ENCODE measurements around the gene SERPINA4. TPM values are rescaled to one million over a fixed set of nuclear protein-coding genes. Genes with fewer than 3 reads are reported as not detected.

Gene SERPINA4
- polyA plus RNA-seq, 1 of the 3 experiments (the other 2 are of a cell fraction), result not detected

GRCh38 chr14:94542111-94542810 is 19.0 kb upstream of the SERPINA4 start:
- H3K4me2 ChIP-seq, result no peak overlapping the region
- ChIA-PET POLR2A (no interaction called here), CTCF (interaction anchor here (0.9 kb wide), 1 partner anchor 93 kb away, joined by 3 read pairs; no protein-coding TSS in a partner anchor)
- H3K36me3 ChIP-seq (replicated peaks in 1 of 2; ENCODE audit: control insufficient read depth in 1 of 2, insufficient read depth in 2 of 2, low read length in 1 of 2), result no peaks in the 10 kb centered on the region
- H2AFZ ChIP-seq (ENCODE audit: low read depth), result peak overlapping the region; percentile 56; the same call in 1 of the 2 replicates
- no peak for DNase-seq
- 43% methylated on average over 10 of the region's 12 CpGs for WGBS (ENCODE audit: low lambda C conversion rate)
- no peak overlapping the region for H3K9ac ChIP-seq
- no peaks in the 10 kb centered on the region for H3F3A ChIP-seq (replicated peaks; ENCODE audit: insufficient read depth)
- no peaks in the 10 kb centered on the region for H4K20me1 ChIP-seq (ENCODE audit: insufficient read depth)
- no peaks in the 10 kb centered on the region for H3K9me3 ChIP-seq
- no peaks in the 10 kb centered on the region for H3K79me2 ChIP-seq (ENCODE audit: insufficient read depth)
- no peak overlapping the region for H3K4me3 ChIP-seq (ENCODE audit: low read depth in 2 of 2, low read length in 1 of 2)
- H3K27me3 ChIP-seq (ENCODE audit: insufficient read depth), result no peaks in the 10 kb centered on the region
- 0 out of 2 replicates have a peak, but pooled peaks have one; percentile 18 for TF ChIP-seq MAX (IDR thresholded peaks at IDR 0.05; ENCODE audit: low read depth)
- TF ChIP-seq RXRA (IDR thresholded peaks at IDR 0.05; ENCODE audit: borderline replicate concordance, low read depth), result no peak
- TF ChIP-seq JUND (IDR thresholded peaks at IDR 0.05), result peak; percentile 11; the same call in 1 of the 2 replicates
- no peaks in the 10 kb centered on the region for H3K9me2 ChIP-seq
- H3K4me1 ChIP-seq (ENCODE audit: control insufficient read depth in 1 of 2, insufficient read depth in 2 of 2, low read depth in 1 of 2, low read length in 1 of 2), result no peaks in the 10 kb centered on the region
- no peak overlapping the region for H3K27ac ChIP-seq (ENCODE audit: low read depth in 2 of 2, low read length in 1 of 2)

GRCh38 chr14:94542811-94543440 is 18.3 kb upstream of the SERPINA4 start:
- no peak overlapping the region for H3K4me3 ChIP-seq (ENCODE audit: low read depth in 2 of 2, low read length in 1 of 2)
- POLR2A ChIA-PET, result no interaction called here
- no peaks in the 10 kb centered on the region for H3F3A ChIP-seq (replicated peaks; ENCODE audit: insufficient read depth)
- H3K79me2 ChIP-seq (ENCODE audit: insufficient read depth), result no peaks in the 10 kb centered on the region
- H3K4me2 ChIP-seq, result no peak overlapping the region
- no peak for DNase-seq
- H3K27me3 ChIP-seq (ENCODE audit: insufficient read depth), result no peaks in the 10 kb centered on the region
- H3K9me3 ChIP-seq, result no peaks in the 10 kb centered on the region
- CTCF ChIA-PET, result no interaction called here
- H3K36me3 ChIP-seq (replicated peaks in 1 of 2; ENCODE audit: control insufficient read depth in 1 of 2, insufficient read depth in 2 of 2, low read length in 1 of 2), result no peaks in the 10 kb centered on the region
- H3K4me1 ChIP-seq (ENCODE audit: control insufficient read depth in 1 of 2, insufficient read depth in 2 of 2, low read depth in 1 of 2, low read length in 1 of 2), result no peaks in the 10 kb centered on the region
- H4K20me1 ChIP-seq (ENCODE audit: insufficient read depth), result no peaks in the 10 kb centered on the region
- H3K9ac ChIP-seq, result no peak overlapping the region
- no peak overlapping the region for H3K27ac ChIP-seq (ENCODE audit: low read depth in 2 of 2, low read length in 1 of 2)
- H2AFZ ChIP-seq (ENCODE audit: low read depth), result no peak overlapping the region
- no peak for TF ChIP-seq CHD2 (IDR thresholded peaks at IDR 0.05; ENCODE audit: low read length, partially characterized antibody)
- no peak for TF ChIP-seq NRF1 (IDR thresholded peaks at IDR 0.05; ENCODE audit: low read depth, low read length)
- no peak for TF ChIP-seq MAX (IDR thresholded peaks at IDR 0.05; ENCODE audit: low read depth)
- no peak for TF ChIP-seq REST (IDR thresholded peaks at IDR 0.05; ENCODE audit: low read depth, low read length)
- TF ChIP-seq RCOR1 (IDR thresholded peaks at IDR 0.05; ENCODE audit: low read length), result no peak
- TF ChIP-seq TAF1 (IDR thresholded peaks at IDR 0.05; ENCODE audit: borderline replicate concordance, low read depth, low read length), result no peak
- no peak for TF ChIP-seq MXI1 (IDR thresholded peaks at IDR 0.05; ENCODE audit: low read depth, low read length)
- TF ChIP-seq SMC3 (IDR thresholded peaks at IDR 0.05; ENCODE audit: low read depth, low read length), result no peak
- TF ChIP-seq FOXM1 (IDR thresholded peaks at IDR 0.05; ENCODE audit: low read depth), result no peak
- TF ChIP-seq EP300 (IDR thresholded peaks at IDR 0.05; ENCODE audit: borderline replicate concordance in 1 of 2, low read depth in 1 of 2, low read length in 1 of 2), result no peak
- TF ChIP-seq PBX3 (IDR thresholded peaks at IDR 0.05), result no peak
- no peak for TF ChIP-seq TEAD4 (IDR thresholded peaks at IDR 0.05; ENCODE audit: borderline replicate concordance, insufficient read depth)
- 69% methylated on average over 4 of the region's 9 CpGs for whole genome bisulfite sequencing (ENCODE audit: low lambda C conversion rate)
- no peaks in the 10 kb centered on the region for H3K9me2 ChIP-seq

All from SK-N-SH (cell line).